SHP77 (cell line): ENCODE measurements around the gene HPF1.
"Not testable (repeated sequence)": the region's sequence is repeated elsewhere in the genome, so short reads cannot be mapped to it uniquely, and the experiment has no call there.

ENCODE experiments used
- DNase-seq, 2 experiments: peaks; one replicate each; lab custom pipeline; 2025; lab: John Stamatoyannopoulos, UW

HPF1 gene

GRCh38 chr4:169757575-169758184, at the start of gene HPF1:
TSS of gene HPF1 (minus strand) at chr4:169757944. CDS start at chr4:169757877, 67 bp downstream.
- DNase-seq, result peak; percentile 90 to 94

GRCh38 chr4:169806770-169807169, 49.0 kb upstream of the HPF1 start:
- DNase-seq, result not testable (repeated sequence)

- DNase-seq, result no peak
Observed at GRCh38 chr4:169803413-169803812, 45.7 kb upstream of the HPF1 start.

- DNase-seq, result no peak
Observed at GRCh38 chr4:169802873-169803272, 45.1 kb upstream of the HPF1 start.

GRCh38 chr4:169800541-169800940, 42.8 kb upstream of the HPF1 start:
- no peak for DNase-seq

GRCh38 chr4:169799260-169799659, 41.5 kb upstream of the HPF1 start:
- no peak for DNase-seq

- no peak for DNase-seq
Observed at GRCh38 chr4:169795585-169795984, 37.8 kb upstream of the HPF1 start.

- DNase-seq, result peak; percentile 68 to 79
Observed at GRCh38 chr4:169791527-169792156, 33.9 kb upstream of the HPF1 start.

GRCh38 chr4:169791062-169791461, 33.3 kb upstream of the HPF1 start:
- DNase-seq, result no peak

GRCh38 chr4:169774466-169775445, 17.0 kb upstream of the HPF1 start:
- DNase-seq, result no peak

- no peak for DNase-seq
Observed at GRCh38 chr4:169773889-169774288, 16.1 kb upstream of the HPF1 start.

GRCh38 chr4:169771556-169772080, 13.9 kb upstream of the HPF1 start:
- DNase-seq, result not testable (repeated sequence)

- no peak for DNase-seq
Observed at GRCh38 chr4:169770416-169770815, 12.7 kb upstream of the HPF1 start.

- DNase-seq, result no peak
Observed at GRCh38 chr4:169768385-169768784, 10.6 kb upstream of the HPF1 start.

- DNase-seq, result no peak
Observed at GRCh38 chr4:169766741-169767140, 9.0 kb upstream of the HPF1 start.

- DNase-seq, result no peak
Observed at GRCh38 chr4:169765835-169766234, 8.1 kb upstream of the HPF1 start.

- no peak for DNase-seq
Observed at GRCh38 chr4:169761846-169762245, 4.1 kb upstream of the HPF1 start.

- DNase-seq, result no peak
Observed at GRCh38 chr4:169758401-169758962, 738 bp upstream of the HPF1 start.

- DNase-seq, result no peak
Observed at GRCh38 chr4:169756971-169757574, 671 bp downstream of the HPF1 start.

GRCh38 chr4:169745291-169745690, 12.5 kb downstream of the HPF1 start:
- DNase-seq, result no peak

- DNase-seq, result no peak
Observed at GRCh38 chr4:169744601-169745000, 13.1 kb downstream of the HPF1 start.

GRCh38 chr4:169741569-169741968, 16.2 kb downstream of the HPF1 start:
- DNase-seq, result no peak
